ENCODE data around the gene PDZRN4. TPM values are rescaled to one million over a fixed set of nuclear protein-coding genes. Genes with fewer than 3 reads are reported as not detected.

The PDZRN4 gene
- total and polyA plus RNA-seq, 5 experiments from 2014 or later: not detected

DNA sequence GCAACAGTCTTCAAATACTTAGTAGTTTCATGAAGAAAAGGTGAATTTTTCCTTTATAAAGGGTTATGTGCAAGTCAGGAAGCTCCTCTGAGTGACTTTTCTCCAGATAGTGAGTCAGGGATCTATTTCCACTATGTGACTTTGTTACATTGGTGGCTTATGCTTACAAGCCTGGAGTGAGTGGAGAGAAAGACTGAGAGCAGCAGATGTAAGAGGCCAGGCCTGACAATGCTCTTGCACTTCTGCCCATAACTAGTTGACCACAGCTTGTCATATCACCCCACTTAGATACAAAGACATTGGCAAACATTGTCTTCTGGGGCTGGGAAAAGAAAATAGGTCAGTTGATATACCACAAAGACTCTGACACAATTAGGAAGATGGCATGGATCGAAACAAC is 236.5 kb downstream of the PDZRN4 start:
- DNase-seq: no peak
- no peaks in the 10 kb centered on the region for H3K4me1 Mint-ChIP-seq
- no peak for ATAC-seq
- peaks cover 0 to 8% (median 2%) of the 10 kb centered on the region in 5 donors for H3K27me3 Mint-ChIP-seq
- no peak overlapping the region for H3K27ac Mint-ChIP-seq
- POLR2A ChIA-PET: no interaction called here
- no peak overlapping the region for H3K4me3 Mint-ChIP-seq
- H3K9me3 Mint-ChIP-seq: peaks cover 0 to 20% (median 0%) of the 10 kb centered on the region in 9 donors
- H3K36me3 Mint-ChIP-seq: no peaks in the 10 kb centered on the region

DNA sequence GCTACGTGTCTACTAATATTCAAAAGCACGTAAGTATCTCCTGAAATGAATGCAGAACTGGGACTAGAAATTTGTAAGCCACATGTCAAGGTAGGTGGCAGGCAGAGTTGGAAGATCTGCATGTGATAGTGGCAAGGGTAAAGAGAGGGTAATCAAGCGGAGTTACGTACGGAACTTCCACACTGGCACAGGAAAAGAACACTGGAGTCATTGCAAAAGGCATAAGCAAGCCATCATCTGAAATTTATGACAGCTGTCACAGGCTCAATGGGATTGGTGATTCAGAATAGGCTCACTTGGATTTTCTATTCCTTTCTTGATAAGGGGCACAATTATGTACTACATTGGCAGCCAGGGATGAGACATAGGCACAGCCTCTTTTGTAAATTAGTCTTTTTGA is 245.3 kb downstream of the PDZRN4 start:
- POLR2A ChIA-PET: no interaction called here
- peaks cover 0 to 5% (median 0%) of the 10 kb centered on the region in 9 donors for H3K9me3 Mint-ChIP-seq
- H3K4me1 Mint-ChIP-seq: peaks cover 0 to 2% (median 0%) of the 10 kb centered on the region in 4 donors
- DNase-seq (no peak), ATAC-seq (no peak)
- H3K27ac Mint-ChIP-seq: no peak overlapping the region
- no peaks in the 10 kb centered on the region for H3K36me3 Mint-ChIP-seq
- no peak overlapping the region for H3K4me3 Mint-ChIP-seq
- H3K27me3 Mint-ChIP-seq: peaks cover 0 to 6% (median 5%) of the 10 kb centered on the region in 5 donors

DNA sequence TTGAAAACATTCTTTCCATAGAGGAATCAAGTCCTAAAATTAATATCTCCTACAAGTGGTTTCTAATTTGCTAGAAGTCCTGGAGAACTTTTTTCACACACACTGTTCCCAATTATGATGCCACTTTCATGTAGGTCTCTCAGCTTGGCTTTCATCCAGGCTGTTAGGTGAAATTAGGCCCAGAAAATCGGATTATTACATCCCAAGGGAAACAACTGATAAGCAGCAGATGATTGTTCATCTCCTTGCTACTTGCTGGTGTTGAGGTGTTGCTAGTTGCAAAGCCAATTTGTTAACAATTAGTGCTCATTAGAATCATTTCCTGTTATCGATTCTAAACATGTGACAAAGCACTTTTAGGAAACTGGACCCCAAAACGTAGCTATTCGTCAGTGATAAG is 248.0 kb downstream of the PDZRN4 start:
- no peak for ATAC-seq
- no peak for DNase-seq
- Mint-ChIP-seq H3K4me3 (no peak overlapping the region), H3K27ac (no peak overlapping the region), H3K27me3 (peaks cover 0 to 5% (median 3%) of the 10 kb centered on the region in 5 donors), H3K4me1 (peaks cover 0 to 2% (median 0%) of the 10 kb centered on the region in 4 donors), H3K9me3 (peaks cover 0 to 3% (median 0%) of the 10 kb centered on the region in 9 donors), H3K36me3 (no peaks in the 10 kb centered on the region)
- POLR2A ChIA-PET: no interaction called here

DNA sequence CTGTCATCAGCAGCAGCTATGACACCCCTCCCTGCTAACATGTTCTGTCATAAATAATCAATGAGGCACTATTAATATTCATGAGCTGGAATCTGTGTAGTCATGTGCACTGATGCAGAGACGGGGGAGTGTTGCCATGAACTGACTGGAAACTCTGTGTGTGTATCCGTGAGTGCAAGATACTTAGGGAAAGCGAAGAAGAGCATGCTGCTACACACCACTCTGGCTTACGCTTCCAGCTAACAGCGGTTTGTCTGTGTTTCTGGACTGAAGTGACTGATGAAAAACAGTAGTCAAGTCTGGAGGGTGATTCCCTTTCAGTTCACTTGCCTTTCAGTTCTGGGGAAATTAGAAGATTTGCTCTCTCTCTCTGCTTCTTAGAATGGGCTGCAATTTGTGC is 249.4 kb downstream of the PDZRN4 start:
- H3K9me3 Mint-ChIP-seq: no peaks in the 10 kb centered on the region
- no peaks in the 10 kb centered on the region for H3K36me3 Mint-ChIP-seq
- H3K27ac Mint-ChIP-seq: no peak overlapping the region
- POLR2A ChIA-PET: no interaction called here
- DNase-seq (no peak), ATAC-seq (no peak)
- H3K27me3 Mint-ChIP-seq: peaks cover 0 to 6% (median 3%) of the 10 kb centered on the region in 5 donors
- no peak overlapping the region for H3K4me3 Mint-ChIP-seq
- peaks cover 0 to 2% (median 0%) of the 10 kb centered on the region in 4 donors for H3K4me1 Mint-ChIP-seq

DNA sequence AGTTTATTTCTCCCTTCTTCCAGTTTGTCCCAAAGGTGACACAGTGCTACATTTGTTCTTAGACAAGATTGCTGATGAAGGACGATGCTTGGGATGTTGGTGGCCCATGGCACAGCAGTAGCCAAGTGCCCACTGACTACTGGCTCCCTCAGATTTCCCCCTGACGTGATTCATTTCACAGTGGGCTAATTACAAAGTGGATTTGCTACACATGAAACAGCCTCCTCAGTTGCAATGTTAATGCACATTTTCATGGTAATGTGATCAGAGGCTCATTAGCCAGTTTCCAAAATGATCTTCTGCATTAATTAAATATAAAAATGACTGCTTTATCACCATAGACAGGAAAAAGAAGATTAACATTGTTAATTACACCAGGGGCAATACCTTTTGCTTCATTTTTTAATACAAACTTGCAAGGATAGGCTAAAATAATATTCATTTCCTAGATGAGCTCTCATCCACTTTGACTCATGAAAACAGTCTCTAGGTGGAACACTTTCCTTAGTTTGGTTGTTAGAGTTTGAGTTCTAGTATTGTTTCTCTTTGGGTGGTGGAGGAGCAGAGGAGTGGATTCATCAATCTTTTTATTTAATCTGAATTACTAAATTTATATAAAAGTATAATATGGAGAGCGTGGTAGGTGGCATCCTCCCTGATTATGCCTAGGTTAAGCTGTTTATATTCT is 250.9 kb downstream of the PDZRN4 start:
- H3K4me3 Mint-ChIP-seq: no peak overlapping the region
- DNase-seq: no peak

DNA sequence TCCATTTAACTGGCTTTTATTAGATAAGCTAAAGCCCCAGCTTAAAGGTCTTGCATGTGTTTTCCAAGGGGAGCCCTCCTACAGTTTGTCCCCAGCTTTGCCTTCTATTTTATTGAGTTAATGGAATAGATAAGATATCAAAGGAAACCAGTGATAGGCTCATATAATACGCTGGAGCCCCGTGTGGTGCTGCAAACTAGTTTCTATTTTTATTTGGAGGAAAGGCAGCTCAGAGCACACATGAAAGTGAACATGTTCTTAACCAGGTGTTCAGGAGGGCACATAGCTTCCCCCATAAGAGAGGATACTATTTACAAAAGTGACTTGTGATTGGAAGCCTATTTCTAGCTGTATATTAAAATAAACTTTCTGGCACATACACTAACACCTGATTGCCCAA is 251.7 kb downstream of the PDZRN4 start:
- ATAC-seq: peak in 1 of 2 donors; percentile 10
- H3K4me1 Mint-ChIP-seq: peaks cover 0 to 2% (median 0%) of the 10 kb centered on the region in 4 donors
- no peak overlapping the region for H3K27ac Mint-ChIP-seq
- H3K36me3 Mint-ChIP-seq: no peaks in the 10 kb centered on the region
- H3K9me3 Mint-ChIP-seq: no peaks in the 10 kb centered on the region
- POLR2A ChIA-PET: no interaction called here
- no peak for DNase-seq
- peaks cover 0 to 2% (median 0%) of the 10 kb centered on the region in 5 donors for H3K27me3 Mint-ChIP-seq
- H3K4me3 Mint-ChIP-seq: no peak overlapping the region

More for the DNA sequence above, 250.9 kb downstream of the PDZRN4 start:
- Mint-ChIP-seq H3K27ac (no peak overlapping the region), H3K9me3 (no peaks in the 10 kb centered on the region), H3K4me1 (peaks cover 0 to 2% (median 0%) of the 10 kb centered on the region in 4 donors), H3K36me3 (no peaks in the 10 kb centered on the region), H3K27me3 (peaks cover 0 to 4% (median 3%) of the 10 kb centered on the region in 5 donors)
- POLR2A ChIA-PET: no interaction called here
- no peak for ATAC-seq

DNA sequence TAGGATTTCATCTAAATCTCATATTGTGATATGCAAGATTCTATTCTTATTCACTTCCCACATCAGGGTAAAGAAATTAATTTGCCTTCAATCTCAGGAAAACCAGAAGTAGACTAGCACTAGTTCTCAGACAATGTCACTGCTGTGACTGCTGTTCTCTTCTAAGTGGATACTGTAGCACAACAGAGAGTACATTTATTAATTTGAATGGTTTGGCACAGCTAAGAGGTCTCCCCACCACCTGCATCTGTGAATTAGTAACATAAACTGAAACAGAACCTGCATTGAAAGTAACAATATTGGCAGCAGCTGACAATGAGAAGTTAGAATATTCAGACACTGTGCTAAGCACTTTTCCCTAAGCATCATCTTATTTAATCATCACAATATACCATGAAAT is 253.1 kb downstream of the PDZRN4 start:
- Mint-ChIP-seq H3K4me1 (peaks cover 0 to 2% (median 0%) of the 10 kb centered on the region in 4 donors), H3K36me3 (no peaks in the 10 kb centered on the region), H3K9me3 (no peaks in the 10 kb centered on the region), H3K27ac (no peak overlapping the region), H3K4me3 (no peak overlapping the region), H3K27me3 (peaks cover 0 to 2% (median 0%) of the 10 kb centered on the region in 5 donors)
- POLR2A ChIA-PET: no interaction called here
- no peak for DNase-seq
- no peak for ATAC-seq

DNA sequence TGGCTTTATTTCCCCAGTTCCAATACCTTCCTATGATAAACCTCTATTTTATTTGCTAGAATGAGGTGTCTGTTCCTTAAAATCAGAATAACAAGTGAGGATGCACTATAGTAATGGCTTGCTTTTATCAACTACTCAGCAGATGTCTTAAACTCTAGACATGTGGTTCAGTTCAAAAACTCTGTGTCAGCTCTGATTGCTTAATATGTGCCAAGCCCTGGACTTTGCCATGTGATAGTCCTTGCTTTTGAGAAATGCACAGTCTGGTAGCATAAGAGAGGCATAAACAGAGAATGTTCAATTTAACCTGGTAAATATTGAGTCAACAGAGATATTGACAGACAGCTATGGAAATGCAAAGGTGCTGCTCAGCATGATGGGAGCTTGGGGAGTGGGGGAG is 254.8 kb downstream of the PDZRN4 start:
- DNase-seq: no peak
- ATAC-seq: no peak
- Mint-ChIP-seq H3K4me1 (no peaks in the 10 kb centered on the region), H3K9me3 (no peaks in the 10 kb centered on the region), H3K27ac (no peak overlapping the region), H3K36me3 (no peaks in the 10 kb centered on the region), H3K27me3 (peaks cover 0 to 3% (median 0%) of the 10 kb centered on the region in 5 donors), H3K4me3 (no peak overlapping the region)
- POLR2A ChIA-PET: no interaction called here

DNA sequence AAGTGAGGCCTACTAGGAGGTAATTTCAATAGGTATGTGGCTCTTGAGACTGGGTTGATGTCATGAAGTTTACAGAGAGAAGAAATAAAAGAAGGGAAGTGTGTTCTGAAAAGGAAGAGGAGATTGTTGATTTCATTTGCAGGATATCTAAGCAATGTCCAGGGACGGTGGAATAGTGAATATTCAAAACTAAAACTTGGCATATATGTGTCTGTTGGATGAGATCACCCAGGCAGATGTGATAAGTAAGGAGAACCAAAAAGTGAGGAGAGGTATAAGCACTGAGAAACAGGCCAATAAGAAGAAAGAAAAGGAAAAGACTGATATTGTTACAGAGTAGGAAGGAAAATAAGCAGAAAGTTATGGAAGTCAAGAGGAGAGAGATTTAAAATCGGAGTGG is 255.6 kb downstream of the PDZRN4 start:
- H3K27ac Mint-ChIP-seq: no peak overlapping the region
- ATAC-seq (no peak), DNase-seq (no peak)
- H3K27me3 Mint-ChIP-seq: peaks cover 0 to 6% (median 0%) of the 10 kb centered on the region in 5 donors
- POLR2A ChIA-PET: no interaction called here
- H3K4me3 Mint-ChIP-seq: no peak overlapping the region
- no peaks in the 10 kb centered on the region for H3K4me1 Mint-ChIP-seq
- H3K36me3 Mint-ChIP-seq: no peaks in the 10 kb centered on the region
- no peaks in the 10 kb centered on the region for H3K9me3 Mint-ChIP-seq

DNA sequence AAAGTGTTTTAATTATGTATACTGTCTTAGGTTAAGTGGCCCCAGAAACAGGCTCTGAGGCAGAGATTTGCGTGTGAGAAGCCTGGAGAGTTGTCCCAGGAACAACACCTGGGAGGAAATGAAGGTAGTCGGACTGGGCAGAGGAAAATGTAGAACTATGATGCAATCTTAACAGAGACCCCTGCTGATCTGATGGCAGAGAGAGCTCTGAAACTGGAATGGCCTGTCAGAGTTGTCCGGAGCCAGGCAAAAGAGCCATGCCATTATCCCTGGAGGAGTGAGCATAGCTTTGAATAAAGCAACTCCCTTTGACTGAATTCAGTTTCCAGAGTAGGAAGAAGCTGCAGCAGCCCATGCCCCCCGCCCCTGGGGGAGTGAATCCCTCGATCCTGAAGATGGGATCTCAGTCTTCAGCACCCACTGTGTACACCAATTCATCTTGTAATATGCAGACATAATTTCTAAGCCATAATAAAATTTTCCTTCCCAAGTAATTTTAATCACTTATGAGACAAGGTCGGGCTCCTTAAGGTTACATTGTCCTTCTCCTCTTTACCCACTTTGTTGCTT is 264.8 kb downstream of the PDZRN4 start:
- POLR2A ChIA-PET: no interaction called here
- H3K36me3 Mint-ChIP-seq: no peaks in the 10 kb centered on the region
- ATAC-seq (no peak), DNase-seq (no peak)
- H3K27me3 Mint-ChIP-seq: peaks cover 0 to 9% (median 0%) of the 10 kb centered on the region in 5 donors
- no peak overlapping the region for H3K4me3 Mint-ChIP-seq
- H3K9me3 Mint-ChIP-seq: no peaks in the 10 kb centered on the region
- H3K27ac Mint-ChIP-seq: no peak overlapping the region
- no peaks in the 10 kb centered on the region for H3K4me1 Mint-ChIP-seq

DNA sequence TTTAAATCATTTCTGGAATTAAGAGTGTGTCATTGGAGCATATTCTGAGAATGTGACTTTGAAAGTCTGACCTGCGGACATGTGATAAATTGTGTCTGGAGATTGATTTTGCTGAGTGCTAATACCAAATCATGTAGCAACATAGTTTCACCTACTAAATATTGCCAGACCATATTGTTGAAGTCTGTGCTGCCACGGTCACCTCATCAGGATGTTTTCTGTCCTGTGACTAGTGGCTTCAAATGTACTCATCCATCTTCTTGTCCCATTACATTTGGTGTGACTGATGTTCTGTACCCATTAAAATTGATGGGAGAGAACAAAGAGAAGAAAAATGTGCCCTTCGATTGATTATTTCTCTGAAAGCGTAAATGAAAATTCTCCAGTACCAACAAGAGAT is 265.3 kb downstream of the PDZRN4 start:
- Mint-ChIP-seq H3K36me3 (no peaks in the 10 kb centered on the region), H3K4me3 (no peak overlapping the region), H3K4me1 (no peaks in the 10 kb centered on the region), H3K27ac (no peak overlapping the region), H3K9me3 (no peaks in the 10 kb centered on the region), H3K27me3 (peaks cover 0 to 6% (median 0%) of the 10 kb centered on the region in 5 donors)
- no peak for ATAC-seq
- POLR2A ChIA-PET: no interaction called here
- no peak for DNase-seq

DNA sequence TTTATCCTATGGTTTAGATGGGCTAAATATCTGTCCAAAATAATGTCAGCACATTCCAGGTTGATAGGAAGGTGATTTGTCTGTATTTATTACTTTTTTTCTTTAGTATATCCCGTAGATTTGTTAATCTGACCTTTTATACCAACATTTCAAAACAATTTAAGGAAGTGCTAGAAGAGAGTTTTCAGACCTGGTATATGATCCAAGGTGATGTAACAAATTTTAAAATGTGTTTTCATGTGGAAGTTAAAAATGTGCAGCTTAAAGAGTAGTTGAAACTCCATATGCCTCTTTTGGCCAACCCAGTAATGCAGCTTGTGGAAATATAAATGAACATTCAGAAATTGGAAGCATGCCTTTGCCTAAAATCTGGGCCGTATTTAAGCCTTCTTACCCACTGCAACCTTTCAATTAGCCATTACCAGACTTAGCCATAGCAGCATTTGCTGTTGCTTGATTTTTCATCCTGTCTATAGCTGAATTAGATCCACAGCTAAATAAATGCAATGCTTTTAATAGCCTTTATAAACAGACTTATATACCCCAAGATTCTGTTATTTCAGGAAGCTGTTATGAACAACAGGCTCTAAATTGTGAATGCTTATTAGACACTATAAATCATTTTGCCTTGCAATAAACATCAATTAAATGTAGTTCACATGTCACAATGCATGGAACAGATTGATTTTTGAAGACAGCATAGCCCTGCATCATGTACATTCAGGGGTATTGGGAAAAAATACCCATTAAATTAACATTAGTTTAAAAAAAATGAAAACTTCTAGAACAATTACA is 271.2 kb downstream of the PDZRN4 start:
- Mint-ChIP-seq H3K27ac (no peak overlapping the region), H3K4me1 (peaks cover 0 to 2% (median 0%) of the 10 kb centered on the region in 4 donors), H3K4me3 (no peak overlapping the region), H3K9me3 (no peaks in the 10 kb centered on the region), H3K36me3 (no peaks in the 10 kb centered on the region), H3K27me3 (peaks cover 0 to 8% (median 0%) of the 10 kb centered on the region in 5 donors)
- ATAC-seq (no peak), DNase-seq (no peak)
- POLR2A ChIA-PET: no interaction called here

DNA sequence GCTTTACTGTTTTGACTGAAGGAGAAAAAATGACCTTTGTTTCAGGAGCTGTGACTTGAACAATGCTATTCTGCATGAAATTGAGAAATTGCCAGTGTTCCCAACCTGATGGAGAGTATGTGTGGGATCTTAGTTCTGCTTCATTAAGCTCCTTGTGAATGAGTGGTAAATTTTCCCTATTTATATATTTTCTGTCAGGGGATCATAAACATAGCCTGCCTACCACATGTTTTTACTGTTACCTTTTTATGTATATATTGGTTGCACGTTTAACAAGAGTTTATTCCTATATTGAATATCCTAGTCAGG is 271.7 kb downstream of the PDZRN4 start:
- H3K4me3 Mint-ChIP-seq: no peak overlapping the region
- ATAC-seq: no peak
- POLR2A ChIA-PET: no interaction called here
- H3K4me1 Mint-ChIP-seq: peaks cover 0 to 2% (median 0%) of the 10 kb centered on the region in 4 donors
- H3K27ac Mint-ChIP-seq: no peak overlapping the region
- no peak for DNase-seq
- no peaks in the 10 kb centered on the region for H3K9me3 Mint-ChIP-seq
- peaks cover 0 to 8% (median 0%) of the 10 kb centered on the region in 5 donors for H3K27me3 Mint-ChIP-seq
- no peaks in the 10 kb centered on the region for H3K36me3 Mint-ChIP-seq
